Bronchial epithelial cell (primary cell): ENCODE data around the gene SOST. TPM values are rescaled to one million over a fixed set of nuclear protein-coding genes. Genes with fewer than 3 reads are reported as not detected.

ENCODE experiments used
- DNase-seq: peaks from one replicate; pipeline ENCODE4 v3.0.0-alpha.2; 2010; ENCODE audit warnings: low read depth
- FAIRE-seq: peaks from 2 replicates; lab custom pipeline; 2011; peaks lifted over from hg19 to GRCh38; lab: Jason Lieb, UNC
- H3K27me3 ChIP-seq: 2 replicates; pipeline ENCODE4 v1.5.1; 2011; ENCODE audit warnings: low read length; ENCODE audit not compliant: control insufficient read depth, insufficient read depth
- H3K36me3 ChIP-seq: 2 replicates; pipeline ENCODE4 v1.5.1; 2011; ENCODE audit warnings: low read length; ENCODE audit not compliant: control insufficient read depth, insufficient read depth
- H3K4me3 ChIP-seq: 2 replicates; pipeline ENCODE4 v1.5.1; 2011; ENCODE audit warnings: mild to moderate bottlenecking, low read depth, low read length, control low read depth
- total RNA-seq: library from RNA; depleted of rRNA; stranded (reverse); fragments of >200 nt; gene quantifications from 2 replicates; pipeline ENCODE4 v1.2.1, GENCODE V29; 2014
- TF ChIP-seq, protein P1 (sequence below): IDR thresholded peaks from 2 replicates; pipeline ENCODE4 v1.5.1; 2011; ENCODE audit warnings: mild to moderate bottlenecking, moderate library complexity, low read length, control low read depth, inconsistent platforms; ENCODE audit not compliant: insufficient read depth, severe bottlenecking

SOST gene
- total RNA-seq, 1 donor from 2014 or later, result not detected

DNA sequence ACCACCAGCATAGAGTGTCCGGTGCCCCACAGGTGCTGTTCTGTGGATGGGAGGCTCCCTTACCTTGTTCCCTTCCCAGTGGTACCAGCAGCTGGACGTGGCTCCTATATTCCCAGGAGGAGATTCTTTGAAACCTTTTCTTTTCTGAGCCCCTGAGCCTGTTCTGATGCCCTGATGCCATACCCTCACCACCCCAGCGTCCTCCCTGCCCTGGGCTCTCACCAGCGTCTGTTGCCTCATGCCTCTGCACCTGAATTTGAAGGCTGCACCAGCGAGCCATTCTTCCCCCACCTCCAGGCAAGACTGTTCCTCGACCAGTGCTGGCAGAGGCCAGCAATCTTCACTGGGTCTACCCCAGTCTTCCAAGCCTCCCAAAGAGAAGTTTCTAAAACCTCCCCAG, 505 bp downstream of the SOST start:
- Histone ChIP-seq H3K27me3 (peaks cover 12% of the 10 kb centered on the region), H3K36me3 (no peaks in the 10 kb centered on the region), H3K4me3 (no peak overlapping the region)
- FAIRE-seq (no peak), DNase-seq (no peak)
- TF ChIP-seq, protein P1, sequence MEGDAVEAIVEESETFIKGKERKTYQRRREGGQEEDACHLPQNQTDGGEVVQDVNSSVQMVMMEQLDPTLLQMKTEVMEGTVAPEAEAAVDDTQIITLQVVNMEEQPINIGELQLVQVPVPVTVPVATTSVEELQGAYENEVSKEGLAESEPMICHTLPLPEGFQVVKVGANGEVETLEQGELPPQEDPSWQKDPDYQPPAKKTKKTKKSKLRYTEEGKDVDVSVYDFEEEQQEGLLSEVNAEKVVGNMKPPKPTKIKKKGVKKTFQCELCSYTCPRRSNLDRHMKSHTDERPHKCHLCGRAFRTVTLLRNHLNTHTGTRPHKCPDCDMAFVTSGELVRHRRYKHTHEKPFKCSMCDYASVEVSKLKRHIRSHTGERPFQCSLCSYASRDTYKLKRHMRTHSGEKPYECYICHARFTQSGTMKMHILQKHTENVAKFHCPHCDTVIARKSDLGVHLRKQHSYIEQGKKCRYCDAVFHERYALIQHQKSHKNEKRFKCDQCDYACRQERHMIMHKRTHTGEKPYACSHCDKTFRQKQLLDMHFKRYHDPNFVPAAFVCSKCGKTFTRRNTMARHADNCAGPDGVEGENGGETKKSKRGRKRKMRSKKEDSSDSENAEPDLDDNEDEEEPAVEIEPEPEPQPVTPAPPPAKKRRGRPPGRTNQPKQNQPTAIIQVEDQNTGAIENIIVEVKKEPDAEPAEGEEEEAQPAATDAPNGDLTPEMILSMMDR, result no peak

DNA sequence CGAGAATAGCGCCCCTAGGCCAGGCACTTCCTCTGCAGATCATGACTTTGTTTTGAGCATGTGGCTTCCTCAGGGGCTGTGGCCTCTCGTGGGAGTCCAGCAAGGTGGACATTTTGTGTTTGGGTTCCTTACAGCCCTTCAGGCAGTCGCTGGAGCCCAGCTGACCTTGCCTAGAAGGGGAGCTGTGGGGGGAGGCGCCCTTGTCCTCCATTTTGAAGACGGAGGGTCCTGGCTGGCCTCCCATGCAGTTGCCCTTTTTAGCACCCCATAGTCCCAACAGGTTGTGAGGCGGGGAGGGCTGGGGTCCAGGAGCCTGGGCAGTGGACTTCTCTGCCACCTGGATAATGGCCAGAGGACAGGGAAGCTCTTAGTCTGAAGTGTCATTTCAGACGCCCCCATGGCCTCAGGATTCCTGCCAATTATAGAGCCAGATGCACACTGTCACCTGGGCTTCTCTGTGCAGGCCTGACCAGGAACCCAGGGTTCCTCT, 1.4 kb downstream of the SOST start:
- Histone ChIP-seq H3K36me3 (no peaks in the 10 kb centered on the region), H3K27me3 (peaks cover 12% of the 10 kb centered on the region), H3K4me3 (no peak overlapping the region)
- FAIRE-seq (no peak), DNase-seq (no peak)
- TF ChIP-seq, protein P1, result no peak

DNA sequence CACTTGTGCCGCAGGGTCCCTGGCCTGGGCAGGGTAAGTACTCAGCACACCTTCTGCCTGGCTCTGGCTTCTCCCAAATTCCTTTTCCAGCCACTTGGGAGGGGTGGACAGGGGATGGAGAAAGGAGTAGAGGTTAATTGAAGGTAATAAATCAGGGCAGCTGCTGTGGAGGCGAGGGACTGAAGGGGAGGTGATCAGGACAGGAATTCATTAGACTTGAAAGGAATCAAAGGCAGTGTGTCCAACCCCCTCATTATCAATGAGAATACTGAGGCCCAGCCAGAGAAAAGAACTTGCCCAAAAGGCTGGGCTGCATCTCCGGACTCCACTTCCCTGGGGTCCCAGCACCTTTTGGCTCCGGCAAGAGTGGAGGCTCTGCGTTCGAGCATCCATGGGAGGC, 2.4 kb downstream of the SOST start:
- no peak for DNase-seq
- H3K27me3 ChIP-seq, result peaks cover 12% of the 10 kb centered on the region
- TF ChIP-seq, protein P1, result no peak

DNA sequence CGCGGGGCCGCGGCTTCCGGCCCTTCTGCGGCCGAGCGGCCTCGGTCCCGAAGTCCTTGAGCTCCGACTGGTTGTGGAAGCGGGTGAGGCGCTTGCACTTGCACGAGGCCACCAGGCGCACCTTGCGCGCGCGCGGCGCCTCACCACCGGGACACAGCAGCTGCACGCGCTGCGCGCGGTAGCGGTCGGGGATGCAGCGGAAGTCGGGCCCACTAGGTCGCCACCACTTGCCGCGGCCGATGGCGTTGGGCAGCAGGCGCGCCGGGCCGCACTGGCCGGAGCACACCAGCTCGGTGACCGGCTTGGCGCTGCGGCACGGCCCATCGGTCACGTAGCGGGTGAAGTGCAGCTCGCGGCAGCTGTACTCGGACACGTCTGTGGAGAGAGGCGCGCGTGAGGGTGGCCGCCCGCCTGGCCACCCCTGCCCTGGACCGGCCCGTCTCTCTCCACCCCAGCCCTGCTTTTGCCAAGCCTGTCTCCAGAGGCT, 3.2 kb downstream of the SOST start:
- Histone ChIP-seq H3K27me3 (peaks cover 12% of the 10 kb centered on the region), H3K36me3 (no peaks in the 10 kb centered on the region), H3K4me3 (no peak overlapping the region)
- FAIRE-seq (no peak), DNase-seq (no peak)
- TF ChIP-seq, protein P1, result peak; percentile 3

More for the DNA sequence above, 2.4 kb downstream of the SOST start:
- Histone ChIP-seq H3K36me3 (no peaks in the 10 kb centered on the region), H3K4me3 (no peak overlapping the region)
- FAIRE-seq, result no peak

DNA sequence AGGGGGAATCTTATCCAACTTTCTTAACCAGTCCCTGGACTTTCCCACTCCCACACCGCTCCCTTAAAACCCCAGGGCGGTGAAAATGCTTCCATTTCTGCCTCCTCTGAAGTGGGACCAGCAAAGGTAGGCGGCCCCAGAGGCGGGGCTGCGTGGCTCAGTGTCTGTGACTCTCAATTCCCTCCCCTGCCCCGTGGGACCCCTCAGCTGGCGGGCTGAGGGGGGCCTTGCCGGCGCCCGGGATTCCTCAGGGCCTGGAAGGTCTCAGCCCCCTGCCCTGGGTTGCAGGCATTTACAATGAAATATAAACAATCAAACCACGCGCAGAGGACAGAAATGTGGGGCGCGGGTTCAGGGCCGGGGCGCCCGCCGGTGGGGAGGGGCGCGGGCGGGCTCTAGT, 3.6 kb downstream of the SOST start:
- TF ChIP-seq, protein P1, result no peak
- H3K27me3 ChIP-seq, result peaks cover 12% of the 10 kb centered on the region
- H3K4me3 ChIP-seq, result no peak overlapping the region
- DNase-seq, result no peak
- FAIRE-seq, result no peak
- no peaks in the 10 kb centered on the region for H3K36me3 ChIP-seq
